ENCODE data around the gene MROH2A. TPM values are rescaled to one million over a fixed set of nuclear protein-coding genes. Genes with fewer than 3 reads are reported as not detected.

MROH2A gene
- total and polyA plus RNA-seq, 9 of the 15 experiments (the other 6 are each of a cell fraction or from before 2014, with no cell fraction given) = 0.03 TPM; not detected in 8

- TF ChIP-seq, protein P1, sequence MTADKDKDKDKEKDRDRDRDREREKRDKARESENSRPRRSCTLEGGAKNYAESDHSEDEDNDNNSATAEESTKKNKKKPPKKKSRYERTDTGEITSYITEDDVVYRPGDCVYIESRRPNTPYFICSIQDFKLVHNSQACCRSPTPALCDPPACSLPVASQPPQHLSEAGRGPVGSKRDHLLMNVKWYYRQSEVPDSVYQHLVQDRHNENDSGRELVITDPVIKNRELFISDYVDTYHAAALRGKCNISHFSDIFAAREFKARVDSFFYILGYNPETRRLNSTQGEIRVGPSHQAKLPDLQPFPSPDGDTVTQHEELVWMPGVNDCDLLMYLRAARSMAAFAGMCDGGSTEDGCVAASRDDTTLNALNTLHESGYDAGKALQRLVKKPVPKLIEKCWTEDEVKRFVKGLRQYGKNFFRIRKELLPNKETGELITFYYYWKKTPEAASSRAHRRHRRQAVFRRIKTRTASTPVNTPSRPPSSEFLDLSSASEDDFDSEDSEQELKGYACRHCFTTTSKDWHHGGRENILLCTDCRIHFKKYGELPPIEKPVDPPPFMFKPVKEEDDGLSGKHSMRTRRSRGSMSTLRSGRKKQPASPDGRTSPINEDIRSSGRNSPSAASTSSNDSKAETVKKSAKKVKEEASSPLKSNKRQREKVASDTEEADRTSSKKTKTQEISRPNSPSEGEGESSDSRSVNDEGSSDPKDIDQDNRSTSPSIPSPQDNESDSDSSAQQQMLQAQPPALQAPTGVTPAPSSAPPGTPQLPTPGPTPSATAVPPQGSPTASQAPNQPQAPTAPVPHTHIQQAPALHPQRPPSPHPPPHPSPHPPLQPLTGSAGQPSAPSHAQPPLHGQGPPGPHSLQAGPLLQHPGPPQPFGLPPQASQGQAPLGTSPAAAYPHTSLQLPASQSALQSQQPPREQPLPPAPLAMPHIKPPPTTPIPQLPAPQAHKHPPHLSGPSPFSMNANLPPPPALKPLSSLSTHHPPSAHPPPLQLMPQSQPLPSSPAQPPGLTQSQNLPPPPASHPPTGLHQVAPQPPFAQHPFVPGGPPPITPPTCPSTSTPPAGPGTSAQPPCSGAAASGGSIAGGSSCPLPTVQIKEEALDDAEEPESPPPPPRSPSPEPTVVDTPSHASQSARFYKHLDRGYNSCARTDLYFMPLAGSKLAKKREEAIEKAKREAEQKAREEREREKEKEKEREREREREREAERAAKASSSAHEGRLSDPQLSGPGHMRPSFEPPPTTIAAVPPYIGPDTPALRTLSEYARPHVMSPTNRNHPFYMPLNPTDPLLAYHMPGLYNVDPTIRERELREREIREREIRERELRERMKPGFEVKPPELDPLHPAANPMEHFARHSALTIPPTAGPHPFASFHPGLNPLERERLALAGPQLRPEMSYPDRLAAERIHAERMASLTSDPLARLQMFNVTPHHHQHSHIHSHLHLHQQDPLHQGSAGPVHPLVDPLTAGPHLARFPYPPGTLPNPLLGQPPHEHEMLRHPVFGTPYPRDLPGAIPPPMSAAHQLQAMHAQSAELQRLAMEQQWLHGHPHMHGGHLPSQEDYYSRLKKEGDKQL (CRISPR knock-in tag; IDR thresholded peaks at IDR 0.05; ENCODE audit: borderline replicate concordance) = no peak
- no peak for TF ChIP-seq DACH1 (IDR thresholded peaks at IDR 0.05; ENCODE audit: partially characterized antibody)
- TF ChIP-seq TEAD2 (tag; IDR thresholded peaks at IDR 0.05) = no peak
- no peak for TF ChIP-seq HSF4 (CRISPR knock-in tag; IDR thresholded peaks at IDR 0.05; ENCODE audit: borderline replicate concordance)
- TF ChIP-seq TCFL5 (CRISPR knock-in tag; conservative IDR thresholded peaks at IDR 0.05) = no peak
- no peak for TF ChIP-seq SIN3B (IDR thresholded peaks at IDR 0.05; ENCODE audit: low read depth)
- no peak for TF ChIP-seq ZNF12 (CRISPR knock-in tag; IDR thresholded peaks at IDR 0.05)
- no peak for TF ChIP-seq ZBTB2 (IDR thresholded peaks at IDR 0.05)
- TF ChIP-seq, protein P2, sequence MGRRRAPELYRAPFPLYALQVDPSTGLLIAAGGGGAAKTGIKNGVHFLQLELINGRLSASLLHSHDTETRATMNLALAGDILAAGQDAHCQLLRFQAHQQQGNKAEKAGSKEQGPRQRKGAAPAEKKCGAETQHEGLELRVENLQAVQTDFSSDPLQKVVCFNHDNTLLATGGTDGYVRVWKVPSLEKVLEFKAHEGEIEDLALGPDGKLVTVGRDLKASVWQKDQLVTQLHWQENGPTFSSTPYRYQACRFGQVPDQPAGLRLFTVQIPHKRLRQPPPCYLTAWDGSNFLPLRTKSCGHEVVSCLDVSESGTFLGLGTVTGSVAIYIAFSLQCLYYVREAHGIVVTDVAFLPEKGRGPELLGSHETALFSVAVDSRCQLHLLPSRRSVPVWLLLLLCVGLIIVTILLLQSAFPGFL (CRISPR knock-in tag; IDR thresholded peaks at IDR 0.05) = no peak
- no peak for TF ChIP-seq NR2C1 (IDR thresholded peaks at IDR 0.05)
- no peak for TF ChIP-seq NR2C1 (tag; IDR thresholded peaks at IDR 0.05)
- no peak for TF ChIP-seq NCOA6 (IDR thresholded peaks at IDR 0.05)
- TF ChIP-seq, protein P3, sequence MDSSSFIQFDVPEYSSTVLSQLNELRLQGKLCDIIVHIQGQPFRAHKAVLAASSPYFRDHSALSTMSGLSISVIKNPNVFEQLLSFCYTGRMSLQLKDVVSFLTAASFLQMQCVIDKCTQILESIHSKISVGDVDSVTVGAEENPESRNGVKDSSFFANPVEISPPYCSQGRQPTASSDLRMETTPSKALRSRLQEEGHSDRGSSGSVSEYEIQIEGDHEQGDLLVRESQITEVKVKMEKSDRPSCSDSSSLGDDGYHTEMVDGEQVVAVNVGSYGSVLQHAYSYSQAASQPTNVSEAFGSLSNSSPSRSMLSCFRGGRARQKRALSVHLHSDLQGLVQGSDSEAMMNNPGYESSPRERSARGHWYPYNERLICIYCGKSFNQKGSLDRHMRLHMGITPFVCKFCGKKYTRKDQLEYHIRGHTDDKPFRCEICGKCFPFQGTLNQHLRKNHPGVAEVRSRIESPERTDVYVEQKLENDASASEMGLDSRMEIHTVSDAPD (CRISPR knock-in tag; IDR thresholded peaks at IDR 0.05) = no peak
Measured at GRCh38 chr2:233857511-233858141, 79.5 kb downstream of the MROH2A start (continued).
